Breast epithelium (tissue), 3 donors: ENCODE data around the gene KXD1.

Experiments used
- POLR2A ChIP-seq: fragments of 450-650 bp; IDR thresholded peaks from one replicate; pipeline ENCODE4 v1.6.1; 2016; ENCODE audit warnings: antibody characterized with exemption, mild to moderate bottlenecking, moderate library complexity
- TF ChIP-seq, protein P1 (sequence below), 3 donors: fragments of 450-650 bp; IDR thresholded peaks; one replicate each; pipeline ENCODE4 v1.5.1; 2016 to 2017; ENCODE audit warnings: antibody characterized with exemption in 3 of 3, mild to moderate bottlenecking in 3 of 3, moderate library complexity in 3 of 3

DNA sequence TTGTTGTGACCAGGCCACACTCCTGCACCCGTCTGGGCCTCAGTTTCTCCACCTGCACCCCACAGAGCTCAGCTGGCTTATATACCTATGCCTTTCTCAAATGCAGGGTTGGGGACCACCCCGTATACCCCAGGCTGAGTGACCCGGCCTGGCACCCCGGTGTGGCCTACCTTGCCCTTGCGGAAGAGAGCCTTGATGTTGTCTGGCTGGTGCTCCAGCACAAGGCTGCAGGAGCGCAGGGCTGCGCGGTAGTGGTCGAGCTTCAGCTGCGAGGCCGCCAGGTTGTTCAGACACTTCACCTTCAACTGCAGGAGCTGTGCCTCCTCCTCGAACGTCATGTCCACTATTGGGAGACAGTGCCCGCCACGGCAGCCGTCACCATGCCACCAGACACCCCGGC, 20.2 kb upstream of the KXD1 start:
- no peak for TF ChIP-seq POLR2A
- TF ChIP-seq, protein P1, sequence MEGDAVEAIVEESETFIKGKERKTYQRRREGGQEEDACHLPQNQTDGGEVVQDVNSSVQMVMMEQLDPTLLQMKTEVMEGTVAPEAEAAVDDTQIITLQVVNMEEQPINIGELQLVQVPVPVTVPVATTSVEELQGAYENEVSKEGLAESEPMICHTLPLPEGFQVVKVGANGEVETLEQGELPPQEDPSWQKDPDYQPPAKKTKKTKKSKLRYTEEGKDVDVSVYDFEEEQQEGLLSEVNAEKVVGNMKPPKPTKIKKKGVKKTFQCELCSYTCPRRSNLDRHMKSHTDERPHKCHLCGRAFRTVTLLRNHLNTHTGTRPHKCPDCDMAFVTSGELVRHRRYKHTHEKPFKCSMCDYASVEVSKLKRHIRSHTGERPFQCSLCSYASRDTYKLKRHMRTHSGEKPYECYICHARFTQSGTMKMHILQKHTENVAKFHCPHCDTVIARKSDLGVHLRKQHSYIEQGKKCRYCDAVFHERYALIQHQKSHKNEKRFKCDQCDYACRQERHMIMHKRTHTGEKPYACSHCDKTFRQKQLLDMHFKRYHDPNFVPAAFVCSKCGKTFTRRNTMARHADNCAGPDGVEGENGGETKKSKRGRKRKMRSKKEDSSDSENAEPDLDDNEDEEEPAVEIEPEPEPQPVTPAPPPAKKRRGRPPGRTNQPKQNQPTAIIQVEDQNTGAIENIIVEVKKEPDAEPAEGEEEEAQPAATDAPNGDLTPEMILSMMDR (IDR thresholded peaks at IDR 0.05), result no peak
